H9 (cell line): Measurements from ENCODE around the gene ZNF425. TPM values are rescaled to one million over a fixed set of nuclear protein-coding genes. Genes with fewer than 3 reads are reported as not detected.

Experiments used
- DNase-seq: peaks from one replicate; pipeline ENCODE4 v3.0.0-alpha.2; 2017
- H2AFZ ChIP-seq: one replicate; pipeline ENCODE4 v1.6.1; 2013; ENCODE audit warnings: mild to moderate bottlenecking, low read length, control low read depth, moderate library complexity
- H2AK5ac ChIP-seq: 2 replicates; pipeline ENCODE4 v1.6.1; 2013; ENCODE audit warnings: low read length, control low read depth, mixed read lengths; ENCODE audit not compliant: insufficient read length
- H2BK120ac ChIP-seq: one replicate; pipeline ENCODE4 v1.6.1; 2013; ENCODE audit warnings: low read depth, mild to moderate bottlenecking, low read length, control low read depth, inconsistent platforms; ENCODE audit not compliant: poor library complexity, severe bottlenecking
- H2BK12ac ChIP-seq: 2 replicates; pipeline ENCODE4 v1.6.1; 2013; ENCODE audit warnings: low read length, control low read depth, mixed read lengths, low read depth; ENCODE audit not compliant: insufficient read length
- H2BK15ac ChIP-seq: 2 replicates; pipeline ENCODE4 v1.6.1; 2013; ENCODE audit warnings: low read depth, low read length, control low read depth
- H2BK20ac ChIP-seq: one replicate; pipeline ENCODE4 v1.6.1; 2013; ENCODE audit warnings: low read depth, mild to moderate bottlenecking, low read length, control low read depth, inconsistent platforms; ENCODE audit not compliant: poor library complexity, severe bottlenecking
- H2BK5ac ChIP-seq: 2 replicates; pipeline ENCODE4 v1.6.1; 2013; ENCODE audit warnings: low read length, control low read depth, mixed read lengths; ENCODE audit not compliant: insufficient read length
- H3K14ac ChIP-seq: 2 replicates; pipeline ENCODE4 v1.6.1; 2013; ENCODE audit warnings: low read length, control low read depth; ENCODE audit not compliant: insufficient read depth
- H3K18ac ChIP-seq: 2 replicates; pipeline ENCODE4 v1.6.1; 2013; ENCODE audit warnings: low read depth, mild to moderate bottlenecking, mixed read lengths, low read length, control low read depth; ENCODE audit not compliant: insufficient read length
- H3K23ac ChIP-seq: 2 replicates; pipeline ENCODE4 v1.6.1; 2013; ENCODE audit warnings: low read length, control low read depth, mixed read lengths, low read depth; ENCODE audit not compliant: insufficient read length
- H3K23me2 ChIP-seq: 2 replicates; pipeline ENCODE4 v1.6.1; 2013; ENCODE audit warnings: low read depth, mild to moderate bottlenecking, mixed read lengths, low read length, control low read depth; ENCODE audit not compliant: insufficient read length, poor library complexity, severe bottlenecking
- H3K27ac ChIP-seq: 2 replicates; pipeline ENCODE4 v1.5.1; 2013; ENCODE audit warnings: low read length, control low read depth, mixed read lengths, low read depth; ENCODE audit not compliant: insufficient read length
- H3K27me3 ChIP-seq: 2 replicates; pipeline ENCODE4 v1.6.1; 2013; ENCODE audit warnings: low read length, control low read depth, inconsistent platforms; ENCODE audit not compliant: insufficient read depth
- H3K4ac ChIP-seq: 2 replicates; pipeline ENCODE4 v1.6.1; 2013; ENCODE audit warnings: low read depth, mild to moderate bottlenecking, control low read depth, inconsistent platforms, low read length, moderate library complexity
- H3K4me1 ChIP-seq: 2 replicates; pipeline ENCODE4 v1.6.1; 2013; ENCODE audit warnings: low read length, control low read depth, inconsistent platforms; ENCODE audit not compliant: insufficient read depth
- H3K4me2 ChIP-seq: 2 replicates; pipeline ENCODE4 v1.6.1; 2013; ENCODE audit warnings: low read length, control low read depth, mixed read lengths; ENCODE audit not compliant: insufficient read length, insufficient read depth
- H3K56ac ChIP-seq: 2 replicates; pipeline ENCODE4 v1.6.1; 2013; ENCODE audit warnings: low read depth, mild to moderate bottlenecking, mixed read lengths, low read length, control low read depth; ENCODE audit not compliant: insufficient read length
- H3K79me1 ChIP-seq: 2 replicates; pipeline ENCODE4 v1.6.1; 2013; ENCODE audit warnings: low read depth, mild to moderate bottlenecking, moderate library complexity, low read length, control low read depth, inconsistent platforms; ENCODE audit not compliant: insufficient read depth, poor library complexity, severe bottlenecking
- H3K79me2 ChIP-seq: 2 replicates; pipeline ENCODE4 v1.6.1; 2013; ENCODE audit warnings: low read length, control low read depth, inconsistent platforms; ENCODE audit not compliant: insufficient read depth
- H3K9ac ChIP-seq: 2 replicates; pipeline ENCODE4 v1.6.1; 2013; ENCODE audit warnings: low read length, control low read depth, mixed read lengths; ENCODE audit not compliant: insufficient read length; ENCODE audit errors: extremely low read depth
- H3K9me3 ChIP-seq: one replicate; pipeline ENCODE4 v1.6.1; 2013; ENCODE audit warnings: low read depth, low read length, inconsistent platforms; ENCODE audit not compliant: control insufficient read depth
- H3T11ph ChIP-seq: one replicate; pipeline ENCODE4 v1.6.1; 2013; ENCODE audit warnings: mild to moderate bottlenecking, low read length, control low read depth, inconsistent platforms
- H4K20me1 ChIP-seq: one replicate; pipeline ENCODE4 v1.6.1; 2013; ENCODE audit not compliant: control insufficient read depth, insufficient read length, insufficient read depth
- H4K5ac ChIP-seq: 2 replicates; pipeline ENCODE4 v1.6.1; 2013; ENCODE audit warnings: low read depth, mild to moderate bottlenecking, mixed read lengths, low read length, control low read depth; ENCODE audit not compliant: insufficient read length
- H4K8ac ChIP-seq: replicated peaks from 2 replicates; pipeline ENCODE4 v1.6.1; 2013; ENCODE audit warnings: low read length, control low read depth, mixed read lengths, low read depth; ENCODE audit not compliant: insufficient read length
- H4K91ac ChIP-seq: 2 replicates; pipeline ENCODE4 v1.6.1; 2013; ENCODE audit warnings: low read depth, mild to moderate bottlenecking, moderate library complexity, mixed read lengths, low read length, control low read depth; ENCODE audit not compliant: insufficient read length
- H3K27ac Mint-ChIP-seq, 3 experiments: 2 replicates in 2 of 3; 3 replicates in 1 of 3; pipeline ENCODE4 v1.8.0; 2020 to 2021; ENCODE audit warnings: mixed read lengths in 3 of 3, mild to moderate bottlenecking in 1 of 3, moderate library complexity in 1 of 3
- H3K27me3 Mint-ChIP-seq: 2 replicates; pipeline ENCODE4 v1.8.0; 2021; ENCODE audit warnings: low read depth, mild to moderate bottlenecking, moderate library complexity, mixed read lengths
- H3K36me3 Mint-ChIP-seq, 3 experiments: 2 replicates in 2 of 3; 3 replicates in 1 of 3; pipeline ENCODE4 v1.8.0; 2020 to 2021; ENCODE audit warnings: low read depth in 3 of 3, mixed read lengths in 3 of 3; ENCODE audit not compliant: insufficient read depth in 1 of 3
- H3K4me1 Mint-ChIP-seq, 2 experiments: 2 replicates each; pipeline ENCODE4 v1.8.0; 2020; ENCODE audit warnings: mixed read lengths in 2 of 2
- H3K4me3 Mint-ChIP-seq, 2 experiments: 2 replicates in 1 of 2; 3 replicates in 1 of 2; pipeline ENCODE4 v1.8.0; 2020 to 2021; ENCODE audit warnings: mild to moderate bottlenecking in 2 of 2, mixed read lengths in 2 of 2, moderate library complexity in 1 of 2
- H3K9me3 Mint-ChIP-seq, 2 experiments: 2 replicates in 1 of 2; 3 replicates in 1 of 2; pipeline ENCODE4 v1.8.0; 2020; ENCODE audit warnings: mild to moderate bottlenecking in 2 of 2, mixed read lengths in 2 of 2, moderate library complexity in 1 of 2
- WGBS: extraction: QIAGEN DNeasy Blood & Tissue Kit; methylation state at CpG from one replicate; pipeline ENCODE4 v1.1.7; 2013; ENCODE audit warnings: missing lambda C conversion rate, low lambda C conversion rate, mixed read lengths; ENCODE audit not compliant: insufficient read length; ENCODE audit errors: extremely low coverage; 5-methylcytosine and 5-hydroxymethylcytosine counted together
- total RNA-seq: library from RNA; stranded (reverse); gene quantifications from 2 replicates; pipeline ENCODE4 v1.2.1, GENCODE V29; 2021
- TF ChIP-seq, protein P1 (sequence below): fragments of 200-600 bp; sonication (generic); conservative IDR thresholded peaks from 3 replicates; pipeline ENCODE4 v1.8.0; 2021; ENCODE audit warnings: antibody characterized with exemption, mild to moderate bottlenecking

ZNF425 gene
- total RNA-seq, 1 experiment from 2014 or later = 5.4 TPM

- H3T11ph ChIP-seq = no peak overlapping the region
- H3K23ac ChIP-seq = no peak overlapping the region
- no peak overlapping the region for H2BK12ac ChIP-seq
- TF ChIP-seq, protein P1, sequence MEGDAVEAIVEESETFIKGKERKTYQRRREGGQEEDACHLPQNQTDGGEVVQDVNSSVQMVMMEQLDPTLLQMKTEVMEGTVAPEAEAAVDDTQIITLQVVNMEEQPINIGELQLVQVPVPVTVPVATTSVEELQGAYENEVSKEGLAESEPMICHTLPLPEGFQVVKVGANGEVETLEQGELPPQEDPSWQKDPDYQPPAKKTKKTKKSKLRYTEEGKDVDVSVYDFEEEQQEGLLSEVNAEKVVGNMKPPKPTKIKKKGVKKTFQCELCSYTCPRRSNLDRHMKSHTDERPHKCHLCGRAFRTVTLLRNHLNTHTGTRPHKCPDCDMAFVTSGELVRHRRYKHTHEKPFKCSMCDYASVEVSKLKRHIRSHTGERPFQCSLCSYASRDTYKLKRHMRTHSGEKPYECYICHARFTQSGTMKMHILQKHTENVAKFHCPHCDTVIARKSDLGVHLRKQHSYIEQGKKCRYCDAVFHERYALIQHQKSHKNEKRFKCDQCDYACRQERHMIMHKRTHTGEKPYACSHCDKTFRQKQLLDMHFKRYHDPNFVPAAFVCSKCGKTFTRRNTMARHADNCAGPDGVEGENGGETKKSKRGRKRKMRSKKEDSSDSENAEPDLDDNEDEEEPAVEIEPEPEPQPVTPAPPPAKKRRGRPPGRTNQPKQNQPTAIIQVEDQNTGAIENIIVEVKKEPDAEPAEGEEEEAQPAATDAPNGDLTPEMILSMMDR = no peak
- no peaks in the 10 kb centered on the region for H3K4me1 ChIP-seq
- H4K20me1 ChIP-seq = no peaks in the 10 kb centered on the region
- H4K8ac ChIP-seq = no peak overlapping the region
- H3K56ac ChIP-seq = no peak overlapping the region
- no peaks in the 10 kb centered on the region for H3K27me3 ChIP-seq
- H3K79me1 ChIP-seq = no peaks in the 10 kb centered on the region
- H3K18ac ChIP-seq = no peak overlapping the region
- H2BK5ac ChIP-seq = no peak overlapping the region
- no peaks in the 10 kb centered on the region for H3K79me2 ChIP-seq
- Mint-ChIP-seq H3K27me3 (no peaks in the 10 kb centered on the region), H3K27ac (peak overlapping the region in 1 of 3 experiments; percentile 60; a peak in 1 of 7 replicates), H3K9me3 (no peaks in the 10 kb centered on the region; a peak in 1 of 5 replicates), H3K4me1 (no peaks in the 10 kb centered on the region), H3K4me3 (no peak overlapping the region), H3K36me3 (peaks cover 55 to 95% (median 59%) of the 10 kb centered on the region in 3 experiments)
- H3K14ac ChIP-seq = no peak overlapping the region
- H2BK120ac ChIP-seq = no peak overlapping the region
- no peaks in the 10 kb centered on the region for H3K23me2 ChIP-seq
- H2AFZ ChIP-seq = no peak overlapping the region
- H2AK5ac ChIP-seq = no peak overlapping the region
- H2BK20ac ChIP-seq = no peak overlapping the region
- H3K4me2 ChIP-seq = no peak overlapping the region
- WGBS = no CpG with 5 or more reads among the region's 2 CpGs
- H3K4ac ChIP-seq = no peak overlapping the region
- H2BK15ac ChIP-seq = no peak overlapping the region
- no peak overlapping the region for H4K91ac ChIP-seq
- no peak for DNase-seq
- H4K5ac ChIP-seq = no peak overlapping the region
- no peak overlapping the region for H3K27ac ChIP-seq
- H3K9ac ChIP-seq = no peak overlapping the region
- H3K9me3 ChIP-seq = no peaks in the 10 kb centered on the region
Measured at GRCh38 chr7:149175150-149175549, 49.0 kb upstream of the ZNF425 start.
